ENCODE measurements around the gene KIF4A.

The KIF4A gene

DNA sequence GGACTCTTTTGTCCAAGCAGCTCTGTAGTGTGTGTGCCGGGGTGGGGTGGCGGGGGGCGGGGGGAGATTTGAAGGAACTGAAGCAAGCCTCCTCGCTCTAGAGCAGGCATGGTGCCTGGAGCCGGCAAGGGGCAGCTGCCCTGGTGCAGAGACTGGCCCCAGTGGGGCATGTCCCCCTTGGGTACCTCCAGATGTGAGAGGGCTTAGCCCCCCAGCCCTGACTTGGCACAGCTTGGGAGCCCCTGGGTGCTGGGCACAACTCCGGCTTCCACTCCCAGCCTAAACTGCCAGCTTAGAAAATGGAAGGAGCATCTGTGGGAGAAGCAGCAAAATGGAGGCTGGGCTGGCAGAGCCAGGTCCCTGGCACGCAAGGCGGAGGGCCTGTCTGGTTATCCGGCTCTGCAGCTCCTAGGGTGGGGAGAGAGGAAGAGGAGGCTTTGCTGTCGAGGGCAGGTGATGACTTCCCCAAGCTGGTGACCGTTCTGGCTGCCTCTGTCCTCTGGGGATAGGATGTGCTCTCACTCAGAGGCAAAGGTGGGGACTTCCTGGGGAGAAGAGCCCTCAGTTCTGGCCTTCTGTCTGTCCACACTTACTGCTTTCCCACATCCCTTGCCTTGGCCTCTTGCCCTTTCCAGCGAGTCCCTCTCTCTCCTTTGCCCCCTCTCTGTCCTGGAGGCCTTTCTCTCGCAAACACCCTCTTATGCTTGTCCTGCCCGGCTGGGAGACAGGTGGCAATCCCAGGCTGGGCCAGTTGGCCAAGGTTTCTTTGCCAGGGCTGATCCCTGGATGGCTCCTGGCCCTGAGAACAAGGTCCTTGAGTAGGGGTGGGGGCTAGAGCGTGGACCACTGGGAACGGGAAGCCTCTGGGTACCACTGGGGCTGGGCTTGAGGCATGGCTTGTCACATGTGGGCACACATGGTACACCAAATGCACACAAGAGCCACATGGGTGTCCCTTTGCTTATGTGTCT is 156.8 kb downstream of the KIF4A start:
- DNase-seq (ENCODE audit: extremely low read depth, low read depth), result no peak
- TF ChIP-seq, protein P1, sequence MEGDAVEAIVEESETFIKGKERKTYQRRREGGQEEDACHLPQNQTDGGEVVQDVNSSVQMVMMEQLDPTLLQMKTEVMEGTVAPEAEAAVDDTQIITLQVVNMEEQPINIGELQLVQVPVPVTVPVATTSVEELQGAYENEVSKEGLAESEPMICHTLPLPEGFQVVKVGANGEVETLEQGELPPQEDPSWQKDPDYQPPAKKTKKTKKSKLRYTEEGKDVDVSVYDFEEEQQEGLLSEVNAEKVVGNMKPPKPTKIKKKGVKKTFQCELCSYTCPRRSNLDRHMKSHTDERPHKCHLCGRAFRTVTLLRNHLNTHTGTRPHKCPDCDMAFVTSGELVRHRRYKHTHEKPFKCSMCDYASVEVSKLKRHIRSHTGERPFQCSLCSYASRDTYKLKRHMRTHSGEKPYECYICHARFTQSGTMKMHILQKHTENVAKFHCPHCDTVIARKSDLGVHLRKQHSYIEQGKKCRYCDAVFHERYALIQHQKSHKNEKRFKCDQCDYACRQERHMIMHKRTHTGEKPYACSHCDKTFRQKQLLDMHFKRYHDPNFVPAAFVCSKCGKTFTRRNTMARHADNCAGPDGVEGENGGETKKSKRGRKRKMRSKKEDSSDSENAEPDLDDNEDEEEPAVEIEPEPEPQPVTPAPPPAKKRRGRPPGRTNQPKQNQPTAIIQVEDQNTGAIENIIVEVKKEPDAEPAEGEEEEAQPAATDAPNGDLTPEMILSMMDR (IDR thresholded peaks at IDR 0.05; ENCODE audit: low read depth, low read length, missing control alignments), result no peak
- no peak overlapping the region for H3K4me3 ChIP-seq (replicated peaks; ENCODE audit: low read depth, low read length)

GRCh38 chrX:70449457-70449966 is 159.6 kb downstream of the KIF4A start:
- TF ChIP-seq, protein P1 (IDR thresholded peaks at IDR 0.05; ENCODE audit: low read depth, low read length, missing control alignments), result no peak
- H3K4me3 ChIP-seq (replicated peaks; ENCODE audit: low read depth, low read length), result no peak overlapping the region
- no peak for DNase-seq (ENCODE audit: extremely low read depth, low read depth)

GRCh38 chrX:70452143-70452733 is 162.3 kb downstream of the KIF4A start:
- no peak for DNase-seq (ENCODE audit: extremely low read depth, low read depth)
- peak overlapping the region; percentile 41 for H3K4me3 ChIP-seq (replicated peaks; ENCODE audit: low read depth, low read length)
- TF ChIP-seq, protein P1 (IDR thresholded peaks at IDR 0.05; ENCODE audit: low read depth, low read length, missing control alignments), result peak; percentile 69

- DNase-seq (ENCODE audit: extremely low read depth, low read depth), result no peak
- peak overlapping the region; percentile 41; the same call in 1 of the 2 replicates for H3K4me3 ChIP-seq (replicated peaks; ENCODE audit: low read depth, low read length)
- TF ChIP-seq, protein P1 (IDR thresholded peaks at IDR 0.05; ENCODE audit: low read depth, low read length, missing control alignments), result no peak
Measured at GRCh38 chrX:70453024-70453618, 163.2 kb downstream of the KIF4A start.

GRCh38 chrX:70454441-70455365 is 164.8 kb downstream of the KIF4A start:
- no peak for DNase-seq (ENCODE audit: extremely low read depth, low read depth)
- peak overlapping the region; percentile 48 for H3K4me3 ChIP-seq (replicated peaks; ENCODE audit: low read depth, low read length)
- TF ChIP-seq, protein P1 (IDR thresholded peaks at IDR 0.05; ENCODE audit: low read depth, low read length, missing control alignments), result peak; percentile 89

Measured in HFF-Myc (cell line).